ENCODE measurements around the gene CD177.
"Not testable (repeated sequence)": the region's sequence is repeated elsewhere in the genome, so short reads cannot be mapped to it uniquely, and the experiment has no call there.

The CD177 gene

GRCh38 chr19:43382586-43383216, 29.2 kb downstream of the CD177 start:
- DNase-seq = not testable (repeated sequence)

- not testable (repeated sequence) for DNase-seq
Measured at GRCh38 chr19:43383254-43383653, 29.8 kb downstream of the CD177 start.

GRCh38 chr19:43383759-43384158, 30.3 kb downstream of the CD177 start:
- DNase-seq = not testable (repeated sequence)

DNA sequence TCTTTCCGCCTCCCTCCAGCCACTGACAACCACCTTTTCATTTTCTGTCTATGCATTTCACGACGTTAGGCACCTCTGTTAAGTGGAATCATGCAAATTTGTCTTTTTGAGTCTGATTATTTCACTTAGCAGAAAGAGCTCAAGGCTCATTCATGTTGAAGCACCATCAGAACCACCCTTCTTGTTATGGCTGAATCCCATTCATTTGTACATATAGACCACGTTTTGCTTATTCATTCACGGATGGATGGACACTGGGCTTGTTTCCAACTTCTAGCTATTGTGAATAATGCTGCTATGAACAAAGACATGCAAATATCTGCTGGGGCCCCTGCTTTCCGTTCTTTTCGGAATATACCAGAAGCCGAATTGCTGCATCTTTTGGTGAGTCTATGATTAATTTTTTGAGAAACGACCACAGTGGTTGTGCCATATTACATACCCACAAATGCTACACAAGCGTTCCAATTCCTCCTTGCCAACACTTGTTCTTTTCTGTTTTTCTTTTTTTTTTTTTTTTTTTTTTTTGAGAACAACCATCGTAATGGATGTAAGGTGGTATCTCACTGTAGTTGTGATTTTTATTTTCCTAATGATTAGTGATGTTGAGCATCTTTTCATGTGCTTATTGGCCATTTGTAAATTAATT, 37.5 kb downstream of the CD177 start:
- DNase-seq = peak; percentile 93

GRCh38 chr19:43391552-43391935, 38.1 kb downstream of the CD177 start:
- DNase-seq = peak; percentile 64

GRCh38 chr19:43393501-43393900, 40.0 kb downstream of the CD177 start:
- DNase-seq = not testable (repeated sequence)

- DNase-seq = no peak
Measured at GRCh38 chr19:43395561-43395960, 42.1 kb downstream of the CD177 start.

DNA sequence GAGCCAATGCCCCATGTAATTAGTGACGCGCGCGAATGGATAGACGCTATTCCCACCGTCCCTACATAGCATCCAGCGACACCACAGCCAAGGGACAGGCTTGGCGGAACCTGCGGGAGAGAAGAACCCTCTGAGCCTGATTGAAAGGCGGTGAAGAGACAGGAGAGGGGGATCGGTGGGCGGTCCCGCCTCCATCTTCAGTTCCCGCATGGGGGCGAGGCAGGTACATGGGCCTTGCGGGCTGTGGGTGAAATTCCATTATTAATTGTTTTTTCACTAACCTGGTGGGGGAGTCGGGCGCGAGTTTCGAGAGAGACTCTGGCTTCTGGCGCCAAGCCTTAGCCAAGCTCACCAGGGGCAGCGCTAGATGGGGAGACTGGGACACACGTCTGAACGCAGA, 52.8 kb downstream of the CD177 start:
- DNase-seq = no peak

GRCh38 chr19:43407416-43408005, 54.0 kb downstream of the CD177 start:
- DNase-seq = no peak

- no peak for DNase-seq
Measured at GRCh38 chr19:43408043-43408442, 54.6 kb downstream of the CD177 start.

- DNase-seq = no peak
Measured at GRCh38 chr19:43409415-43409814, 55.9 kb downstream of the CD177 start.

GRCh38 chr19:43412441-43412840, 59.0 kb downstream of the CD177 start:
- no peak for DNase-seq
